Measurements from ENCODE around the gene NUP133. TPM values are rescaled to one million over a fixed set of nuclear protein-coding genes. Genes with fewer than 3 reads are reported as not detected.

The NUP133 gene
- total and polyA plus RNA-seq, 10 of the 15 experiments (the other 5 are each of a cell fraction or from before 2014, with no cell fraction given): 10.9 to 45.4 (median 29.2) TPM

DNA sequence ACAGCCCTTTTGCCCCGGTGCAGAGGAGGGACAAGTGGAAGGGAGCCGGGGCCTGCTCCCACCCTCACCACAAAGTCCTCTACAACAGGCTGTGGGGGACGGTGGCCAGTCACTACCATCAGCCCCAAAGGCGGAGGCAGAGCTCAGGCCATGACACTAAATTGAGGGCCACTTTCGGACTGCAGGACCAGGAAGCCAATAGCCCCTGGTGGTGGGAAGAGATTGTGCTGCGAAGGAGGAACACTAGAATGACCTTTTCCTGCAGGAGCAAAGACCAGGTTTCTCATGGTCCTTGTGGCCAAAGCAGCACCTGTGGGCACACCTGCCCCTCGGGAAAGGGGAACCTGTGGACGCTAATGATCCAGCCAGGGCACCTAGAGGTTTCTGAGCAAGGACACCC is 104.6 kb downstream of the NUP133 start:
- intact Hi-C loops (cut with micrococcal nuclease; ENCODE audit: unreplicated experiment) (no loop called here), in situ Hi-C loops (cut with MboI) (no loop called here)
- H3K4me3 ChIP-seq: no peak overlapping the region
- FAIRE-seq (no peak), DNase-seq (ENCODE audit: low read depth, low spot score) (no peak), ATAC-seq (no peak)
- H3K9me3 ChIP-seq (replicated peaks; ENCODE audit: control insufficient read depth, insufficient read depth, low read length): no peaks in the 10 kb centered on the region
- SMC1A ChIA-PET (ENCODE audit: uncharacterized antibody, unreplicated experiment): no interaction called here
- H2AFZ ChIP-seq (ENCODE audit: control insufficient read depth, low read depth, low read length): no peak overlapping the region
- no peak overlapping the region for H3K4me2 ChIP-seq (ENCODE audit: control insufficient read depth, insufficient read depth)
- CTCF ChIA-PET: no interaction called here
- TF ChIP-seq MTA2 (IDR thresholded peaks at IDR 0.05; ENCODE audit: low read depth) (no peak), SREBF2 (IDR thresholded peaks at IDR 0.05; ENCODE audit: low read length) (no peak), RBBP5 (conservative IDR thresholded peaks at IDR 0.05) (no peak), ZNF274 (IDR thresholded peaks at IDR 0.05; ENCODE audit: insufficient read depth, insufficient read length) (no peak), CHD1 (IDR thresholded peaks at IDR 0.05; ENCODE audit: low read depth, low read length) (no peak), CBX5 (IDR thresholded peaks at IDR 0.05; ENCODE audit: low read depth) (no peak), NBN (IDR thresholded peaks at IDR 0.05) (no peak), BHLHE40 (IDR thresholded peaks at IDR 0.05; ENCODE audit: borderline replicate concordance in 1 of 2, low read depth in 2 of 2, low read length in 1 of 2) (no peak), JUNB (IDR thresholded peaks at IDR 0.05) (no peak), GABPA (IDR thresholded peaks at IDR 0.05; ENCODE audit: low read depth) (no peak), RELA (IDR thresholded peaks at IDR 0.05; ENCODE audit: borderline replicate concordance, partially characterized antibody) (no peak), SMARCA5 (IDR thresholded peaks at IDR 0.05) (no peak), ATF7 (IDR thresholded peaks at IDR 0.05; ENCODE audit: low read depth) (no peak), TCF7 (IDR thresholded peaks at IDR 0.05; ENCODE audit: borderline replicate concordance) (no peak), BRCA1 (IDR thresholded peaks at IDR 0.05; ENCODE audit: low read depth, low read length) (no peak)
- TF ChIP-seq, protein P1, sequence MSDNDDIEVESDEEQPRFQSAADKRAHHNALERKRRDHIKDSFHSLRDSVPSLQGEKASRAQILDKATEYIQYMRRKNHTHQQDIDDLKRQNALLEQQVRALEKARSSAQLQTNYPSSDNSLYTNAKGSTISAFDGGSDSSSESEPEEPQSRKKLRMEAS (IDR thresholded peaks at IDR 0.05; ENCODE audit: low read depth, low read length): no peak
- TF ChIP-seq, protein P2, sequence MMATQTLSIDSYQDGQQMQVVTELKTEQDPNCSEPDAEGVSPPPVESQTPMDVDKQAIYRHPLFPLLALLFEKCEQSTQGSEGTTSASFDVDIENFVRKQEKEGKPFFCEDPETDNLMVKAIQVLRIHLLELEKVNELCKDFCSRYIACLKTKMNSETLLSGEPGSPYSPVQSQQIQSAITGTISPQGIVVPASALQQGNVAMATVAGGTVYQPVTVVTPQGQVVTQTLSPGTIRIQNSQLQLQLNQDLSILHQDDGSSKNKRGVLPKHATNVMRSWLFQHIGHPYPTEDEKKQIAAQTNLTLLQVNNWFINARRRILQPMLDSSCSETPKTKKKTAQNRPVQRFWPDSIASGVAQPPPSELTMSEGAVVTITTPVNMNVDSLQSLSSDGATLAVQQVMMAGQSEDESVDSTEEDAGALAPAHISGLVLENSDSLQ (IDR thresholded peaks at IDR 0.05): no peak
- TF ChIP-seq, protein P3, sequence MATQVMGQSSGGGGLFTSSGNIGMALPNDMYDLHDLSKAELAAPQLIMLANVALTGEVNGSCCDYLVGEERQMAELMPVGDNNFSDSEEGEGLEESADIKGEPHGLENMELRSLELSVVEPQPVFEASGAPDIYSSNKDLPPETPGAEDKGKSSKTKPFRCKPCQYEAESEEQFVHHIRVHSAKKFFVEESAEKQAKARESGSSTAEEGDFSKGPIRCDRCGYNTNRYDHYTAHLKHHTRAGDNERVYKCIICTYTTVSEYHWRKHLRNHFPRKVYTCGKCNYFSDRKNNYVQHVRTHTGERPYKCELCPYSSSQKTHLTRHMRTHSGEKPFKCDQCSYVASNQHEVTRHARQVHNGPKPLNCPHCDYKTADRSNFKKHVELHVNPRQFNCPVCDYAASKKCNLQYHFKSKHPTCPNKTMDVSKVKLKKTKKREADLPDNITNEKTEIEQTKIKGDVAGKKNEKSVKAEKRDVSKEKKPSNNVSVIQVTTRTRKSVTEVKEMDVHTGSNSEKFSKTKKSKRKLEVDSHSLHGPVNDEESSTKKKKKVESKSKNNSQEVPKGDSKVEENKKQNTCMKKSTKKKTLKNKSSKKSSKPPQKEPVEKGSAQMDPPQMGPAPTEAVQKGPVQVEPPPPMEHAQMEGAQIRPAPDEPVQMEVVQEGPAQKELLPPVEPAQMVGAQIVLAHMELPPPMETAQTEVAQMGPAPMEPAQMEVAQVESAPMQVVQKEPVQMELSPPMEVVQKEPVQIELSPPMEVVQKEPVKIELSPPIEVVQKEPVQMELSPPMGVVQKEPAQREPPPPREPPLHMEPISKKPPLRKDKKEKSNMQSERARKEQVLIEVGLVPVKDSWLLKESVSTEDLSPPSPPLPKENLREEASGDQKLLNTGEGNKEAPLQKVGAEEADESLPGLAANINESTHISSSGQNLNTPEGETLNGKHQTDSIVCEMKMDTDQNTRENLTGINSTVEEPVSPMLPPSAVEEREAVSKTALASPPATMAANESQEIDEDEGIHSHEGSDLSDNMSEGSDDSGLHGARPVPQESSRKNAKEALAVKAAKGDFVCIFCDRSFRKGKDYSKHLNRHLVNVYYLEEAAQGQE (IDR thresholded peaks at IDR 0.05; ENCODE audit: low read depth, low read length): no peak
- TF ChIP-seq, protein P4, sequence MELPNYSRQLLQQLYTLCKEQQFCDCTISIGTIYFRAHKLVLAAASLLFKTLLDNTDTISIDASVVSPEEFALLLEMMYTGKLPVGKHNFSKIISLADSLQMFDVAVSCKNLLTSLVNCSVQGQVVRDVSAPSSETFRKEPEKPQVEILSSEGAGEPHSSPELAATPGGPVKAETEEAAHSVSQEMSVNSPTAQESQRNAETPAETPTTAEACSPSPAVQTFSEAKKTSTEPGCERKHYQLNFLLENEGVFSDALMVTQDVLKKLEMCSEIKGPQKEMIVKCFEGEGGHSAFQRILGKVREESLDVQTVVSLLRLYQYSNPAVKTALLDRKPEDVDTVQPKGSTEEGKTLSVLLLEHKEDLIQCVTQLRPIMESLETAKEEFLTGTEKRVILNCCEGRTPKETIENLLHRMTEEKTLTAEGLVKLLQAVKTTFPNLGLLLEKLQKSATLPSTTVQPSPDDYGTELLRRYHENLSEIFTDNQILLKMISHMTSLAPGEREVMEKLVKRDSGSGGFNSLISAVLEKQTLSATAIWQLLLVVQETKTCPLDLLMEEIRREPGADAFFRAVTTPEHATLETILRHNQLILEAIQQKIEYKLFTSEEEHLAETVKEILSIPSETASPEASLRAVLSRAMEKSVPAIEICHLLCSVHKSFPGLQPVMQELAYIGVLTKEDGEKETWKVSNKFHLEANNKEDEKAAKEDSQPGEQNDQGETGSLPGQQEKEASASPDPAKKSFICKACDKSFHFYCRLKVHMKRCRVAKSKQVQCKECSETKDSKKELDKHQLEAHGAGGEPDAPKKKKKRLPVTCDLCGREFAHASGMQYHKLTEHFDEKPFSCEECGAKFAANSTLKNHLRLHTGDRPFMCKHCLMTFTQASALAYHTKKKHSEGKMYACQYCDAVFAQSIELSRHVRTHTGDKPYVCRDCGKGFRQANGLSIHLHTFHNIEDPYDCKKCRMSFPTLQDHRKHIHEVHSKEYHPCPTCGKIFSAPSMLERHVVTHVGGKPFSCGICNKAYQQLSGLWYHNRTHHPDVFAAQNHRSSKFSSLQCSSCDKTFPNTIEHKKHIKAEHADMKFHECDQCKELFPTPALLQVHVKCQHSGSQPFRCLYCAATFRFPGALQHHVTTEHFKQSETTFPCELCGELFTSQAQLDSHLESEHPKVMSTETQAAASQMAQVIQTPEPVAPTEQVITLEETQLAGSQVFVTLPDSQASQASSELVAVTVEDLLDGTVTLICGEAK (IDR thresholded peaks at IDR 0.05; ENCODE audit: borderline replicate concordance): no peak
- BruUV-seq (replicated peaks): no TSS peak
- no peak overlapping the region for H3K9ac ChIP-seq (ENCODE audit: control insufficient read depth, insufficient read depth, low read length)
- H3K36me3 ChIP-seq (ENCODE audit: control insufficient read depth in 2 of 2, insufficient read depth in 2 of 2, low read length in 1 of 2): no peaks in the 10 kb centered on the region
- H3K27me3 ChIP-seq (replicated peaks in 1 of 2; ENCODE audit: control insufficient read depth in 2 of 2, insufficient read depth in 2 of 2, low read length in 1 of 2): peaks cover 11 to 17% of the 10 kb centered on the region in 2 experiments
- H3K79me2 ChIP-seq (ENCODE audit: control insufficient read depth, insufficient read depth, low read length): no peaks in the 10 kb centered on the region
- RAD21 ChIA-PET (ENCODE audit: unreplicated experiment): no interaction called here
- 26% methylated on average over 8 of the region's 8 CpGs for WGBS (ENCODE audit: insufficient coverage, insufficient replicate concordance, low lambda C conversion rate, missing lambda C conversion rate)
- no peaks in the 10 kb centered on the region for H3K4me1 ChIP-seq (ENCODE audit: control insufficient read depth, insufficient read depth, low read length)
- POLR2A ChIA-PET: no interaction called here
- no peaks in the 10 kb centered on the region for H4K20me1 ChIP-seq (ENCODE audit: control insufficient read depth, insufficient read depth)
- H3K27ac ChIP-seq (ENCODE audit: control insufficient read depth, insufficient read depth): no peak overlapping the region
